Activated naive CD8-positive, alpha-beta T cell treated with anti-CD3 and anti-CD28 coated beads, Interleukin-2, amount 50 U/mL, for 16 hours (primary cell): Measurements from ENCODE around the gene DDX59.

ENCODE experiments used
- DNase-seq: peaks from one replicate; pipeline ENCODE4 v3.0.0-alpha.2; 2020; ENCODE audit warnings: low read depth, low spot score

The DDX59 gene

DNA sequence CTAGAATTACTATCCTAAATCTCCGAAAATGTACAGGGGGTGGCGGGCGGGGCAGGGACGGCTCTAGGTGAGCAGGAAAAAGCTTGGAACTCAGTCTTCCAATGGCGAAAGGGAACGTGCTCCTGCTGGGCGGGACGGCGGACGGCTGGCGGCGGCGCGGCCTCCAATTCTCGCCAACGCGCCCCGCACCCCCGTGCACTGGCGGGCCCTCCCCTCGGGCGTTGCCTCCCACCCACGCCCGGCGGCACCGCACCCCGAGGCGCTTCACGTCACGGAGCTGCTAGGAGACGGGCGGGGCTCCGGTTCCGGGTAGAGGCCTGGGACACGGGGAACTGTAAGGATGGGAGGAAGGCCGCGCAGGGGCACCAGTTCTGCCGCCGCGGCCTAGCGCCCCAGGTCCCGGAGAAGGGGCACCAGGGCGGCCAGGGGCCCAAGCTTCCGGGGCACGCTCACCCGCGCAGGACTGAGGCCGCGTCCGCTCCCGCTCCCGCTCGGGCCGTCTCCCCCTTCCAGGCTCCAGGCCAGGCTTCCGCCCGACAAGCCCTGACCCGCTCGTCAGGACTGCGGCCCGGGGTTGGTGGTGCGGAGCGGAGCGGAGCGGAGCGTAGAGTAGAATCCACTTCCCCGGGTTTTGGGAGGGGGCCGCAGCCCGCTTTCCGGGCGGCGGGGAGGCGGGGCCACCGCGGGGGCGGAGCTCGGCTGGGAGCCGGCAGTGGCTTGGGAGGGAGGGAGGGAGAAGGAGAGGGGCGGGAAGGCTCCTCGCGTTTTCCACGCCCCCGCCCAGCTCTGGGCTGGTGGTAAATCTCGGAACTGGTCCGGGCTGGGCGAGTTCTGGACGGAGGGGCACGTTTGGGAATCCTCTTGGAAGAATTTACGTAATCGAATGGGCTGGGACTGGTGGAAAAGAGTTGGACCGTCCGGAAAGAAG lies at the start of gene DDX59:
Gene DDX59 (minus strand): TSS at position 594 of the 928 bp plus-strand sequence. CDS start 3,167 bp downstream, outside the sequence.
- DNase-seq: peak; percentile 81

DNA sequence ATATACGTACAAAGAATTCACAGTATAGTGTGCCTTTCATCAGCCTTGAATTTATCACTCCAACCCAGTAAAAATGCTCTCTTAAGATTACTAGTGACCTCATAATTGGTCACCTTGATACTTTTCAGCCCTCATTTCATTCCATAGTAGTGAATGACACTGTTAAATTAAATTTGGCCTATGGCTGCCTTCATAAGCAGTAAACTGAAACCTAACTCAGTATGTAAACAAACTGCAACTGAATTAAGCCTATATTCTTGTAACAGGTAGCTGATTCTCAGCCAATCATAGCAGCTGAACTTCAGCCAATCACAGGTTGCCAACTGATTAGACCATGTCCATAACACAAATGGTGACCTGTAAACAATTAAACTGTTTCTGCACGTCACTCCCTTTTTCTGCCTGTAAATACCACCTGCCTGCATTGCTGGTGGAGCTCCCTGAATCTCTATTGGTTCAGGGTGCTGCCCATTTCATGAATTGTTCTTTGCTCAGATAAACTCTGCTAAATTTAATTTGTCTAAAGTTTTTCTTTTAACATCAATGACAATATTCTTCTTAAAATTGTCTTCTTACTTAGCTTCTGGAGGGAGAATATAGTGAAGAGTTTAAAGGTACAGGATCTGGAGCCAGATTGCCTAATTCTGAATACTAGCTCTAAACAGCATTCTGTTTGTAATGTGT lies 44.9 kb upstream of the DDX59 start:
- no peak for DNase-seq

DNA sequence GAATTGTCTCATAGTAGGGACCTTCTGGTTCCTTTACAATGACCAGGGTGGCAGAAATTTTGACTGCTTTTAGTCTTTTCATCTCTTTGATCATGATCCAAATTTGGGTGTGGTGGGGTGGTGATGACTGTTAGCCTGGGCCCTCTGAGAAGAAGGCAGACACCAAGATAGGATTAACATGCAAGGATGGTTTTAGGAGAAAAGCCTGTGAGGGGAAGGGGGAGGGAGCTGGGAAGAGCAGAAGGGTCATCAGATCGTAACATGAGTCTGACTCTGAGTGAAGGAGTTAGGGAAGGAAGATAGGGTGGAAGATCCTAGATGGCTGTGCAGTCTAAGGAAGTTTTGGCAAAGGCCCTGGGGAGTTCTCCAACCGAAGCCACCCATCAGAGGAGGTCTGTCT lies 40.5 kb upstream of the DDX59 start:
- no peak for DNase-seq

DNA sequence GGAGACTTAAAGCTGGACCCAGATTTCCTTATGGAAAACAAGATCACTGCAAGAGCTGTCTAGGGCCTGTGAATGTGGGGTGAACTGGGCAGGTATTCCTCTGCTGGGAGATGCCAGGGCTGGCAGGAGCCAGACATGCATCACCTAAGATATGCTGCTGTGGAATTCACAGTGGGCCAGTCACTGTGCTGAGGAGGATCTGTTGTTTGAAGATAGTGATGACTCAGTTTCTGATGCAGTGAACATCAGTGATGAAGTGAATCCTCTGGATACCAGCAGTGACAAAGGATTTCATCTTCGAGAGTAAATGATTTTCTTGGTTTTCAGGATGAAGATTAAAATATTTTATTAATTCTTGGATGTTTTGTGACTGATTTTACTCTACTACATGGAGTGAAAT lies 39.1 kb upstream of the DDX59 start:
- DNase-seq: no peak

DNA sequence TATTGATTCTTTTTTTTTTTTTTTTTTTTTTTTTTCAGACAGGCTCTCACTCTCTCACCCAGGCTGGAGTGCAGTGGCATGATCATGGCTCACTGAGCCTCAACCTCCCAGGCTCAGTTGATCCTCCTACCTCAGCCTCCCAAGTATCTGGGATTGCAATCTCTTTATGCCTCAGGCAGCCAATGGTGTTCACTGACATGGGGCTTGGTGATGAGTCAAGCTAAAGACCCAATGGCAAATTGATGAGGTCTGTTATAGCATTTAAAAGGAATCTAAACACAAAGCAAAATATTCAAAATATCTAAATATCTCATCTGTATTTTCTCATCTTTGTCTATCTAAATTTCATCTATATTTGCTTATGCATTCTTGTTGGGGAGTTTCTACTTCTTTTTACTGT lies 38.5 kb upstream of the DDX59 start:
- DNase-seq: no peak

DNA sequence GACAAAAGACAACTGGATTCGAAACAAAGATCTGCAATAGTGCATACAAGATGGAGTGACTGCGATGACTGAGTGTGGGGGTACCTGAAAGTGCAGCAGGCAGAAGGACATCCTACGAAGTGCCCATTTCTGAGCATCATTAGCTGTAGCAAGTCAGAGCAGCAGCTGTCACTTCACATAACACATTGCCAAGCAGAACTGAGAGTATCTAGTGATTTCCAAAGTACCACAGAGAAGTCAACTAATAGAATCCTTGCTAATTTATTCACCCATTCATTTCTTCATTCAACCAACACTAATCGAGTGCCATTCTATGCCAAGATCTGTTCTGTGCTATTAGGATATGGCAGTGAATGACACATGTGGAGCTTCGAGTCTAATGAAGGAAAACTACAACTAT lies 37.4 kb upstream of the DDX59 start:
- no peak for DNase-seq

DNA sequence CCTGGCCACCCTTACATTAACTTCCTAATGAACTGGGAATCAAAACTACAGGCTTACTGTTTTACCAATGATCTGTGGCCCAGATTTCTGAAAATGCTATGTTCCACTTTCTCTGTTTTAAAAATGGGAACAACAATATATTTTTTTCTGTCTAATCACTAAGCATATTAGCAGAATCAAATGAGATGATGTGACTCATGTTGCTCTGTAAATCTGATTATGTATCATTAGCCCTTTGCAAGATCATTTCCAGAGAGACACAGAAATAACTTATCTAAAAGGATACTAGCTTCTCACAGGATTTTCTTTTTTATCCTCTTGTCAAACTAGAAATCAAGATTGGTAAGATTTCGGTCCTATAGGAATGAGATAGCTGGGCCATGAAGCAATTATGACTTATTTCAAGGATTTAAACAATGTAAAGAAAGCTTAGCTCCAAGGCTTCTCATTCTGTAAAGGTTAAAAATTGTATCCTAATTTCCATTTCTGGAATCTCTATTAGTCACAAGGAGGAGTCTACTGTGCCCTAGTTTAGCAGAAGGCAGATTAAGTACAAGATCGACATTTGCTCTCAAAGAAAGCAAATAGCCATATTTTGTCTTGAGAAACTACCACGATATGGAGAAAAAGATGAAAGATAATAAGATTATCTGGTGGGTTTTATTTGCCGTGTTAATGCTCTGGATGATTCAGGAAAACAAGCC lies 36.6 kb upstream of the DDX59 start:
- DNase-seq: no peak

DNA sequence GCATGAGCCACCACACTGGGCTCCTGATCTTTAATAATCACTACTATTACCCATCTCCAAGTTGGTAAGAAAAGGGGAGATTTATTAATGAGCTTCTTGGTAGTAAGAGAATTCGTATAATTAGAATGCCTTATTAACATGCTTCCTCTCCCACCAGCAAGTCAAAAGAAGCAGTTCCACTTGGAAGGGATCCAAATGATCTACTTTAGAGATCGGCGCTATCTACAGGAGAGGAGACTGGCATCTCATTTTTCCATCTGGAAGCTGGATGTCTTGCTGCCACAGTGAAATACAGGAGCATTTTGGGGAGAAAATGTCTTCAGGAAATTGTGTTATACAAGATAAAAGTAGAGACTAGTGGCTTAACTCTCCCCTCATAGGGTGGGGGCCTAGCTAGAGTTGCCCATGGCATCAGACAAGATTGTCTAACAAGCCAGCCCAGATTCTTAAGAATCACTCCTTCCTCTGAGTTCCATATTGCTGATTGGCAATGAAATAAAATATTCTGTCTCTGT lies 35.3 kb upstream of the DDX59 start:
- DNase-seq: no peak

DNA sequence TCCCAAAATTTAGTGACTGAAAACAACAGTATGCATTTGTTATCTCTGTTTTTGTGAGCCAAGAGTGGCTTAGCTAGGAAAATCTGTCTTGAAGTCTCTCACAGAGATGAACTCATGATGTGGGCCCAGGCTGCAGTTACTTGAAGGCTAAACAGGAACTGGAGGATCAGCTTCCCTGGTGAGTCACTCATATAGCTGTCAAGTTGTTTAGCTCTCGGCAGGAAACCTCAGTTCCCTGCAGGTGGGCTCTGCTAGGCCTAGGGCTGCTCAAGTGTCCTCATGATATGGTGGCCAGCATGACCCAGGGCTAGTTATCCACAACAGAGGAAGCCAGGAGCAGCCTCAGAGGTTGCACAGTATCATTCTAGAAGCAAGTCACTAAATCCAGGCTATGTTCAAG lies 30.2 kb upstream of the DDX59 start:
- no peak for DNase-seq

DNA sequence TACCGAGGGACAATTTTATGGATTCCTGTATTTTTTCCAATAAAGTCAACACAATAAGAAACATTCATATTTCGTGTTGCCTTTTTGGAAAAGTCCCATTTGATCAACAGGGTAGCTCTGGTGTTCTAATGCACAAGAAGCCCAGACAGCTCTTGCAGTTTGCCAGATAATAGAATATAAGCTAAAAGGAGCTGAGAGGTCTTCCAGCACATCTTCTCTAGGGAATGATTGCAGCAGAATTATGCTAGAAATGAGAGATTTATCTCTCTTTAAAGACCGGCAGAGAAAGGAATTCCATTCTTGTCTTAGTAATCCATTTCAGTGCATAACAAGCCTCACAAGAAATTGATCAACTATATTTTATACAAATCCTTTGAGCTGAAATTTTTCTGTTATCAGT lies 25.0 kb upstream of the DDX59 start:
- DNase-seq: no peak

DNA sequence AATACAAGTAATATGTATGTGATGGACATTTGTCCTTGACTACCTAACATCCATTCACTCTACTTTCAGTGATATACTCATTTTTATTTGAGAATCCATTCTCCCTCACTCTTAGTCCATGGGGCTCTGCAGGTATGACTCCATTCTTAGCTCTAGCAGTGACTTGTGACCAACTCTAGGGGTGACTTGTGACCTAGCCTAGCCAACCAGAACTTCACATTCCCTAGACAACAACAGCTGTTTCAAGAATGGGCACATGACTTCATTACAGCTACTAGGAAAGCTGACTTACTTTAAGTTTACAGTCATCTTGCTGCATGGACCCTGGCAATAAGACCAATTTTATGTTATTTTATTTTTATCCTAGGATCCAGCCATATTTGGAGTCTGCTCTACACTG lies 23.6 kb upstream of the DDX59 start:
- DNase-seq: no peak

DNA sequence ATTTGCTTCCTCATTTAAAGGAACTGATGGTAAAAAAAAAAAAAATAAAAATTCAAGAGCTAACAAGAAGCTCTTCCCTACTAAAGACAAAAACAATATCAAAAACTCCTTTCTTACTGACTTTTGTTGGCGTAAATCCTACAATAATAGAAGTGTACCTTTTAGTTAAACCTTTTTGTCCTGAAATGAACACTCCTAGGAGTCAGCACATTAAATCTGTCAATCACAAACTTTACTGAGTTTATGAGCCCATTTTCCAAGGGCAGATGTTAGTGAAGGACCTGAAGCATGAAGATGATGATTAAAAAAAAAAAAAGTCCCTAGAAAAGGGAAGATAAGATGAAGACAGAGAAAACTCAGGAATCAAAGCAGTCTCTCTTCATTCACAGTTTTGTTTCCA lies 22.6 kb upstream of the DDX59 start:
- no peak for DNase-seq

DNA sequence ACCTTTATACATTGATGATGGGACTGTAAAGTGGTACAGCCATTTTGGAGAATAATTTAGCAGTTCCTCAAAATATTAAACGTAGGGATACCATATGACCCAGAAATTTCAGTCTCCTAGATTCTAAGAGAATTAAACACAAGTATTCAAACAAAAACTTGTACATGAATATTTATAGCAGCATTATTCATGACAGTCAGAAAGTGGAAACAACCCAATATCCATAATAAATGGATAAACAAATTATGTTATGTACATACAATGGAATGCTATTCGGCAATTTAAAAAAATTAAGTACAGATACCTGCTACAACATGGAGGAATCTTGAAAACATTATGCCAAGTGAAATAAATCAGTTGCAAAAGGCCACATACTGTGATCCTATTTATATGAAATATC lies 16.9 kb upstream of the DDX59 start:
- no peak for DNase-seq

DNA sequence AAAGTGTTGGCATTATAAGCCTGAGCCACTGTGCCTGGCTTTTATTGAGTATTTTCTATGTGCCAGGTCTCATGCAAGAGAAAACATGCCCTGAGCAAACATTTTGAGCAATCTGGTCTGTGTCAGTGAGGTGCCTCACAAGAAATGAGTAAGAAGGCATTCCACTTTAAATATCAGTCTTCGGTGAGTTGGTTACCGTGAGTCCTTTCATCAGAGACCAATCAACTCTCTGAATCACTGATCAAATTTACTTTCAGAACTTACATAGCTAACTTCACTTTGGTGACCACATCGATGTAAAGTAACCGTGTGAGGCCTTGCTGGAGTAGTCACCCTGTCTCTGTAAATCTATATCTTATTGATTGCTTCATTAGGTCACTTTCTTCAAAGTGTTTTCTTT lies 14.3 kb upstream of the DDX59 start:
- no peak for DNase-seq

DNA sequence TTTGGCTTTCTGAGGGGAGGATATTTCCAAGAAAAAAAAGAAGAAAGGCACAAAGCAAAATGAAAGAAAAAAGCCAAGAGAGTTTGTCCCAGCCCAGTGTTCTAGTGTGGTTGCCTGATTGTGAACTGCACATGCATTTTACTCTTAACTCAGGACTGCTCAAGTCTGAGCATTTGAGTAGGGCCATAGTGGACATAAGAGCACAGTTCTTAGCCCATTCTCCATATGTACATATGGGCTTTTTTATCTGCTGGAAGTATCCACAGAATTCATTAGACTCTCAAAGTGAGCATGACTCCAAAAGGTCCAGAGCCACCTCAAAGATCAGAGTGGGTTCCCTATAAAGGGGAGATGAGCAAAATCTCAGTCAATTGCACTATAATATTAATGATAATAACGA lies 13.6 kb upstream of the DDX59 start:
- no peak for DNase-seq

DNA sequence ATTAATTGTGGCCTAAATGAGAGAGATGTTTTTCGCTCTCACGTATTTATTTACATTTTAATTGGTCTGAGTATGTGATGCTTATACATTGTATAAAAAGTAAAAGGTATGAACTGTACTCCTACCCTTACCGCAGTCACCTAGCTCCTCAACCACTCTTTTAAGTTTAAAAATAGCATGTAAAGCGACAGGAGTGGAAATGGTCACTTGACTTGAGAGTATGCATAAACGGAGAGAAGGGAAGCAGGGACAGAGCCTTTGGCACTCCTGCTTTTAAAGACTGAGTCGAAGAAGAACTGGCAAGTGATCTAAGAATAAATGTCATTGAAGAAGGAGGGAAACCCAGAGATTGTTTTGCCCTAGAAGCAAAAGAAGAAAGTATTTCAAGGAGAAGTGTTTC lies 11.5 kb upstream of the DDX59 start:
- no peak for DNase-seq

DNA sequence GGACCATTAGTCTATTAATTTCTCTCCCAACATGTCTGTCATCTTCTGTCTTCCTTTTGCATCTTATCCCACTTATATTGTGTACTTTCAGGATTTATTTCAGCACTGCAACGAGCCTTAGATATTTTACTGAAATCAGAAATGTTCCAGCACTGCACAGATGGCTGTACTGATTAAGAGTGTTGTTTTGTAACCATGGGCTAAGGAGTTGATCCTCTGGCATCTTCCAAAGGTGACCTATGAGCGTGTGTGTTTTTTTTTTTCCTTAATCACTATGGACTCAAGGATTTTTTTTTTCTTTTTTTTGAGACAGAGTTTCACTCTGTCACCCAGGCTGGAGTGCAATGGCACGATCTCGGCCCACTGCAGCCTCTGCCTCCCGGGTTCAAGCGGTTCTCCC lies 7.1 kb upstream of the DDX59 start:
- no peak for DNase-seq

DNA sequence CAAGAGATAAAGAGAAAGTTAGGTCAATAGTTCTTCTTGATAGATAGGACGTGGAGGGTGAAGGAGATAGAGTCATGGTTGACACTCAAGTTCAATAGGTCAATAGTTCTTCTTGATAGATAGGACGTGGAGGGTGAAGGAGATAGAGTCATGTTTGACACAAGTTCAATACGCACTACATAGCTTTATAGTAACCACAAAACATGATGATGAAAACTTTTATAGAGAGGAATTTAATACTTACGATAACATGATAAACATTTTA lies 5.8 kb upstream of the DDX59 start:
- DNase-seq: no peak

DNA sequence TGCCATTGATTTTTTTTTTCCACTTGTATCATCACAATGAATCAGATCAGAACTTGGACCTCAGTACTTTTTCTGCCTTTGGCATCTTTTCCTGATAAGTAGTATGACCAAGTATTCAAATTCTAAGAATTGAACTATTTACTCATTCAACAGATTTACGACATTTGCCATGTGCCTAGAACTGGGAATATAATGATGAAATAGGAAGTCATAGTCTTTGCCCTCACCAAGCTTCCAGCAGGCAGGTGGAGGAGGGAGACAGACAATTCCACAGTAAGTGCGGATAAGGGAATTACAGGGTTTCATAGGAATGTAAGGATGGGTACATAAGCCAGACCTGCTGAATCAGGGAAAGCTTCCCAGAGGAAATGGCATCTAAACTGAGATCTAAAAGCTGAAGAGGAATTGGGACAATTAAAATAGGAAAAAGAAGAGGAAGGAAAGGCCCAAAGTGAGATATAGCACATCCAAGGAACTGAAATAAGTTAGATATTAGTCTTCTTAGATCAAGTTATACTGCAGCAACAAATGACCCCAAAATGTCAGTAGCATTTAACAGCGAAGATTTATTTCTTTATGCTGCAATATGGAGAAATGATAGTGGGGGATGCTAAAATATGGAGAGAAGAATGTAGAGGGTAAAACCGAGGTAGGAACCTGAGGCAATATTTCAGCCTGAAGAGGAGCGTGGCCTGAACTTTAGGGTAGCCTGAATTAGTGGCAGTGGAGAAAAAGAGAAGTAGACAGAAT lies 5.3 kb upstream of the DDX59 start:
- no peak for DNase-seq

DNA sequence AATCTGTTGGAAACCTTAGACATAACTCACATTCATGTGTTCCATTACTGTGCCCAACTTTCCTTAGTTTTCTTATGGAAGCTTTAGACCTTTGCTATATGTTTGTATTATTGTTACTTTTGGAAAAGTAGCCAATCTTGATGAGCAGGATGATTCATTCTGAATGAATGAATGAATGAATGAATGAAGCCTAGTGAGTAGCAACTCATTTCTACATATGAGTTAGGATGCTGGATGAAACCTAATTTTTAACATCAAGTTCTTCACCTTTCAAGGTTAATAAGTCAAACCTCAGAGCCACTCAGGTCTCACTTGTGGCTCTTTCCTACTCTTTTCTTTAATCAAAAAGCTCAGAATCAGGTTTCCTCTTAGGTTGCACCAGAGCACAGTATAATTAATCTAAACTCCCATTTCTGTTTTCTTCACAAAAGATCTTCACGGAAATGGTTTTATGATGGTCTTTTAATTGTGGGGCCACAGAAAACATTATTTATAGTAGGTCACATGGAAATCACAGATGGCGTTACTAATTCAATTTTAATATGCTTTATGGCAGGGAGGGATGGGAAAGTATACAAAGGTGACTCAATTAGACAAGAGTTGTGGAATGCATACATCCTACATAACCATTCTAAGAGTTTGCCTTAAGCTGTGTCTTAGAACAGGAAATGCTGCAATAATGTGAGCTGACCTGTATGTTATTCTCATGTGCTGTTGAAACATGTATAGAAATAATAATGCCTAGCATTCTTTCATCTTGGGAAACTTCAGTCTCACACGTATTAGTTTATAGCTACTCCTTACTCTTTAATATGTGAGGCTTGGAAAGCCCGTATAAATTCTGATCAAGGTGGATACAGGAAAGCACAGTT lies 4.5 kb upstream of the DDX59 start:
- no peak for DNase-seq

DNA sequence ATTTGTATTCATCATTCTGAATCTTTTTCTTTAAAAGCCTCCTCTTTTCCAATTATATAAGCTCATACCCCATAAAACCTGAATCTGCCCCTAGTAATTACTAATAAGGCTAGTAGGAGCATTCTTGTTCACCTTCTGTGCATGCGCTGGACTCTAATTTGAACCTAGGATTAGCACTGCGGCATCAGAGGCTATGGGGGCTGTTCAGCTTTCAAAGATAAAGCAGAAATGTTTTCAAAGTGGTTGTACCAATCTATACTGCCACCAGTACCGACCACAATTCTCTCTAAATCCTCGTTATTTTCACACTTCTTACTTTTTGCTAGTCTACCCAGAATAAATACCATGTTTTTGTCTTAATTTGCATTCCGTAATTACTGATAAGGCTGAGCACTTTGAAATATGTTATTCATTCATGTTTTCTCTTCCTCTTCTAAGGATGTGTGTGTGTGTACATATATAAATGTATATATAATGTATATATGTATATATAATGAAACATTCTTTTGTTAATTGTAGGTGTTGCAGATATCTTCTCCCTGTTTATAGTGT lies 1.6 kb upstream of the DDX59 start:
- DNase-seq: no peak
